T47D (cell line): Measurements from ENCODE around the gene KDM2B.
"Not testable (repeated sequence)": the region's sequence is repeated elsewhere in the genome, so short reads cannot be mapped to it uniquely, and the experiment has no call there.

ENCODE experiments used
- DNase-seq, 2 experiments: peaks; one replicate each; pipeline versions ENCODE4 v3.0.0 to v3.0.0-alpha.2; 2011 to 2012; ENCODE audit warnings: low read depth in 1 of 2, low spot score in 1 of 2
- JUND ChIP-seq: IDR thresholded peaks from 2 replicates; pipeline ENCODE4 v1.6.1; 2012; ENCODE audit warnings: low read depth
- in situ Hi-C: cut with HindIII; loops from 2 replicates; pipeline ENCODE4 v1.10.0; 2016; ENCODE audit warnings: low sequenced_read_pairs, low pct_unique_long_range_greater_than_20kb

KDM2B gene

DNA sequence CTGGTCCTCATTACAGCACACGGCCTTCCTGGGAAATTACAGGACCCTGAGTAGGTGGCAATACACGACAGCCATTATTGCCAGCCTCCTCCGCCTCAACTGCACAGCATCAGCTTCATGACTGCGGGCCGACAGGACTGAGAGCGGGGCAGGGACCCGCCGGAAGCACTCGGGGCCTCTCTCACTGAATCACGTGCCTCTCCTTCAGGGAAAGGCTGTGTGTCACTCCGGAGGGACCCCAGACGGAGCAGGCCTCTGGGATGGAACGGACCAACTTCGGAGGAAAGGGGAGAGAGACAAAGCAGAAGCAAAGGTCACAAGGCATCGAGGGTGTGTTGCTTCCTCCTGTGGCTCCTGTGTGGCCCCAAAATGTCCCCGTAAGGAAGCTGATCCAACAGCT lies 90.9 kb downstream of the KDM2B start:
- in situ Hi-C loops, result no loop called here
- no peak for DNase-seq
- TF ChIP-seq JUND, result no peak

DNA sequence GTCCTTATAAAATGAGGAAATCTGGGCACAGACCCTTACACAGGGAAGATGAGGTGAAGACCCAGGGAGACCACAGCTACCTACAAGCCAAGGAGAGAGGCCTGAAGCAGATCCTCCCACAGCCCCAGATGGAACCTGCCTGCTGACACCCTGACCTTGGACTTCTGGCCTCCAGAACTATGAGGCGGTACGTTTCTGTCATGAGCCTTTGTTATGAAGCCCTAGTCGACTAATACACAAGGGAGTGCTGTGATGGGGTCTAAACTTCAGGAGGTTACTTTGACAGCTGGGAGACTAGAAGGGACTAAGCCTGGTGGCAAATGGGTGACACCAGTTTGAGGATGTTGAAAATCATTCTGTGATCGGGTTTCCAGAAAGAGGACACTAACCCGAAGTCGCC lies 95.9 kb downstream of the KDM2B start:
- in situ Hi-C loops, result no loop called here
- no peak for DNase-seq
- no peak for TF ChIP-seq JUND

DNA sequence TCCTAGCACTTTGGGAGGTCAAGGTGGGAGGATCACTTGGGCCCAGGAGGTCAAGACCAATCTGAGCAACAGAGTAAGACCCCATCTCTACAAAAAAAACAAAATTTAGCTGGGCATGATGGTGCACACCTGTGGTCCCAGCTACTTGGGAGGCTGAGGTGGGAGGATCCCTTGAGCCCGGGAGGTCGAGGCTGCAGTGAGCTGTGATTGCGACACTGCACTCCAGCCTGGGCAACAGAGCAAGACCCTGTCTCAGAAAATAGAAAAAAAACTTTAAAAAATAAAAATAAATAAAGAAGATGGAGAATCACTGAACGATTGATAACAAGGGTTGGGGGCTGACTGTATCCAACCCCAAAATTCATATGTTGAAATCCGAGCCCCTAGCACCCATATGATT lies 96.3 kb downstream of the KDM2B start:
- in situ Hi-C loops, DNase-seq: not testable (repeated sequence)

DNA sequence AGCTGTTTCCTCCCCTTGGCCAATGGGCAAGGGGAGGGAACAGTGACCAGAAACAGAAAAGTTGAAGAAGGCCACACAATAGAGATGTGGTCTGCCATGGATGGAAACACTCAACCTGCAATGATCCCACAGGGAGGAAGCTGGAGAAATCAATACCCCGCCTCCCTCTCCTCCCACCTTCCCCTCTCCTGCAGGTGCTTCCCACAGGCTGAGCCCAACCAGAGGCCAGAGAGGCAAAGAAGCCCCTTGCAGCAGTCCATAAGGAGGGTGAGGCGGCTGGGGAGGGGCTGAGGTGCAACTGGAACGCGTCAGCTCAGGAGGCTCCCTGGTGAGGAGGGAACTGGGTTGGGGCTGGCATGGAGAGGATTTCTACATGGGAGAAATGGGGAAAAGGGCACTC lies 96.9 kb downstream of the KDM2B start:
- DNase-seq, result no peak
- in situ Hi-C loops, result no loop called here
- no peak for TF ChIP-seq JUND

DNA sequence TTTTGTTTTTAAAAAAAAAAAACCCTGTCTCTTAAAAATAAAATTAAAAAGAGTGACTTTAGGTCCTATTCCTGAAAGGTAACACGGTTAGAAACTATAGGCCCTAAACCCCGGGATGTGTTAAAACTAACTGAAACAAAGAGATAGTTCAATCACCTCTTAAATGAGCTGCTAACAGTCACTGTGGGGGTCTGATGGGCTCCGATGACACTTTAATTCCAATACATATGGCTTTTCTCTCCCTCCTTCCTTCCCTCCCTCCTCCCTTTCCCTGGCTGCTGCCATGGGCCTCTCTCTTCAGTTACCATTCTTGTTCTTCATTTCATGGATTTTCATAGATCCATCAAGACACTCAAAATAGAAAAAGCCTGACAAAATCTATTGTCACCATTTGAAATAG lies 104.3 kb downstream of the KDM2B start:
- in situ Hi-C loops, result no loop called here
- no peak for TF ChIP-seq JUND
- DNase-seq, result no peak

DNA sequence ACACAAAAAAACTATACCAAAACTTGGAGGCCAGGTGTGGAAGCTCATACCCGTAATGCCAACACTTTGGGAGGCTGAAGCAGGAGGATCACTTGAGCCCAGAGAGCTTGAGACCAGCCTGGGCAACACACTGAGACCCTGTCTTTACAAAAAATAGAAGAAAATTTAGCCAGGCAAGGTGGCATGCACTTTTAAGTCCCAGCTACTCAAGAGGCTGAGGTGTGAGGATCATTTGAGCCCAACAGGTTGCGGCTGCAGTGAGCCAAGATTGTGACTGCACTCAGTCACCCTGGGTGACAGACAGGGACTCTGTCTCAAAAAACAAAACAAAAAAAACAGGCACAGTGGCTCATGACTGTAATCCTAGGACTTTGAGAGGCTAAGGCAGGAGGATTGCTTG lies 105.5 kb downstream of the KDM2B start:
- in situ Hi-C loops, result no loop called here
- no peak for TF ChIP-seq JUND
- DNase-seq, result no peak

DNA sequence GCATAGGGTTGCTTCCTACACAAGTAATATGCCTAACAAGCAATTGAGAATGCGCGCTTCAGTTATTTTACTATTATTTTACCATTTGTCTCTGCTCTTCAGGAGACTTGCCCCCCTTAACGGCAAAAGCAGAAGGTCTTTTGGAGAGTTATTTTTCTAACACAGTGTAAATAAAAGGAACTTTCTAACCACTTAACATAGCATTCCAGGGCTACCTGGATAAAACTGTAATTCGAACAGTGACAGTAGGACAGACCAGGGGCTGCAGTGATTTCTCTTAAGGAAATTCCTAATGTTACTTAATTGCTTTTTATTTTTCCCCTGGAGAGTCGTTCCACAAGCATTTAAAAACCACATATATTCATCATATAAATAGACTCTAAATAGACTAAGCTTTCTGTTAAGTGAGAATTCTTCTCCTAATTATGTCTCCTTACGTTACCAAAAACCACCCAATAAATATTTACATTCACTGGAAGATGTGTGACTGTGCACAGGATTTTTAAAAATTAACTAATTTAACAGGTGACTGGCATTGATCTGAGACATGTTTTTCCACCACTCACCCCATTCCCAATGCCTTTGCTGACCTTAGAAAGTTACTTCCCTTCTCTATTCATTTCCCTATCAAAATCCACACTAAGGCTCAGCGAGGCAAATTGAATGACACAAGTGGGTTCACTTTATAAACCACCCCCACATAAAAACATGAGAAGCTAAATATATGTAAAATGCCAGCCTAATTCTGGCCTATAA lies 108.5 kb downstream of the KDM2B start:
- DNase-seq, result no peak
- in situ Hi-C loops, result no loop called here
- no peak for TF ChIP-seq JUND

DNA sequence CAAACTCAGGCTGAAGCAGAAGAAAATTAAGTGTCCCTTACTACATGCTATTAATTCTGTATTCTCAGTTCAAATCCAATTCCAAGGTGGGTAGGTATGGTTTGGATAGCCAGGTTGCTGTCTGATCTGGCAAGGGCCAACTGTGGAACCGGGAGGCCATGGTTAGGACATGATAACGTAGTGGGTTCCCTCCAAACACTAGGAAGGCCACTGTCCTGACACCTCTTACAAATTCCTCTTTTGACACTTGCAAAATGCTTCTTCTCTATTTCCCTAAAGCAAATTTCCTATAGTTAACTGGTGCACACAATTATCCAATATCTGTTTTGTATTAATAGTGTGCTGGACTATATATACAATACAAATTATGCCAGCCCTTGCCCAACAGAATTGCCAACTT lies 110.1 kb downstream of the KDM2B start:
- in situ Hi-C loops, result no loop called here
- no peak for DNase-seq
- TF ChIP-seq JUND, result no peak

DNA sequence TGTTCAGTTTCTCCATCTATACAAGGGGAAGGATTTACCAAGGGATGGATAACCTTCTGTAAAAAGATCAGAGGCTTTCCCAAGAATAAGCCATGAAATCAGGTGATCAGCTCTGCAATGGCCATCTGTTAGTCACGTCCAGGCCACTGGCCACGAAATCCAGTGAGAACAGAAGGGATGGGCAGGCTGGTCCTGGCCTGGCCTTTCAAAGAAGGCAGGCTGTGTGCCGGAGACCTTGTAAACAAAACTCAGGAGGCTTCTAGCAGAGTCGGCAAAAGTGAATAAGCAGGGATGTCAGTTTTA lies 112.4 kb downstream of the KDM2B start:
- no peak for TF ChIP-seq JUND
- DNase-seq, result no peak
- in situ Hi-C loops, result no loop called here

DNA sequence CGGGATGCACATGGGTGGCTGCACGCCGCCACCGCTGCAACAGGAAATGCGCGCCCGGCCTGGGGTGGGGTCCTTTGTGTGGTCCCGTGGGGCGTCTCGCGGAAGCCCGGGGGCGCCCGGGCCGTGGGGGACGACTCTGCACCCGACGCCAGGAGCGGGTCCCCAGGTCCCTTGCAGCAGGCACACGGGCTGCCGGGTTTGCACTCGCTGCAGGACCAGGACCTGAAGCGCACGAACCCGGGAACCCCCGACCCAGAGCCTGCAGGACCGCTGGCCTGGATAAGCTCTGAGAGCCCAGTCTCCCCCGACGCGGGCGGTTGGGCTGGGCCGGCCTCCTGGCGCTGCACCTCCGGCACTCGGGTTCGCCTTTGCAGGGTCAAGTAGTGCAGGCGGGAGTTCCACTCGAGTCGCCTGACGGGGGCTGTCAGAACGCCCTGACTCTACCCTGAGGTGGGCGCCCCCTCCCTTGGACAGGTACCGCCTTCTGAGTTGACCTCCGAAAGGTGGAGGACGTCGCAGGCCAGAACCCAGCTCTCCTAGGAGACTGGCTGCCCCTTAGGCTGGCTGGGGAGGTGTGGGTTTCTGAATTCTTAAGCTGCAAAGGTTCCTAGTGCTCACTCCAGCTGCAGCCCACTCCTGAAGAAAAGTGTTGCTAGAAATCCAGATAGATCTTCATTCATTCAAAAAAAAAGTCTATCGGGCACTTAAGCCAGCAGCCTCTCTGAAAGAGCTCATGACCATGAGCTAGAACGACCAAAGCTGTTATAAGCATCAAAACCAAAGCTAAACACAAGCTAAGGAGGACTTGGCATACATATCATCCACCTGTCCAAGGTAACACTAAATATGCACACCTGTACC lies 113.0 kb downstream of the KDM2B start:
- in situ Hi-C loops, result no loop called here
- no peak for TF ChIP-seq JUND
- DNase-seq, result peak in 1 of 2 experiments; percentile 21

DNA sequence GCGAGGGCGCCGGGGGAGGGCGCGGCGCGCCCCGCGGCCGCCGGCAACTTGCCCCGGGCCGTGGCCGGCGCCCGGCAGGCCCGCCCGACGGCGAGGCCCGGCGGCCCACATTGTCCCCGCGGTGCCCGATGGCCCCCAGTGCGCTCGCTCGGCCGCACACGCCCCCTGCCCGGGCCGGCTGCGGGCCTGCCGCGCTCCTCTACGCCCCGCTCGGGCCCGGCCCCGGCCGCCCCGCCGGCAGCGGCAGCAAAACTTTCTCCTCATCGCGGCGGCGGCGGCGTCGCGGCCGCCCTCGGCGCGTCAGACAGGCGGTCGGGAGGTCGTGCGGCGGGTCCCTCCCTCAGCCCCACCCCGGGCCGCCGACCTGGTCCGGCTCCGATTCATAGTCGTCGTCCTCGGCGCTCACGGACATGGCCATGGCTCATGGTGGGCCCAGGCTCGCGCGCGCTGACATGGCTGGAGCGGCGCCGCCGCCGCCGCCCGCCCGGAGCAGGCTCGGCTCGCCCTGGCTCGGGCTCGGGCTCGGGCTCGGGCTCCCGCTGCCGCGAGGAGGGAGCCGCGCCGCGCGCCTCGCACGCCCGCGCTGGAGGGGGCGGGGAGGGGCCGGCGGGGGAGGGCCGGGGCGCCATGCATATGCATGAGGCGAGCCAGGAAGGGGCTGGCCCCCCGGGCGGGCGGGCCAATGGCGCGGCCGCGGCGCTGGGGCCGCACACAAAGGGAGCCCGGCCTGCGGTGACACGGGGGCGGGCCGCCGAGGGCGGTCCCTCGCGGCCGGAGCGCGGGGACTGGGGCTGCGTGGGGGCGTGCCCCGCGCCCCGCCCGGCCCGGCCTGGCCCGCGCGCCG lies 113.8 kb downstream of the KDM2B start:
- peak; percentile 93 to 98 for DNase-seq

DNA sequence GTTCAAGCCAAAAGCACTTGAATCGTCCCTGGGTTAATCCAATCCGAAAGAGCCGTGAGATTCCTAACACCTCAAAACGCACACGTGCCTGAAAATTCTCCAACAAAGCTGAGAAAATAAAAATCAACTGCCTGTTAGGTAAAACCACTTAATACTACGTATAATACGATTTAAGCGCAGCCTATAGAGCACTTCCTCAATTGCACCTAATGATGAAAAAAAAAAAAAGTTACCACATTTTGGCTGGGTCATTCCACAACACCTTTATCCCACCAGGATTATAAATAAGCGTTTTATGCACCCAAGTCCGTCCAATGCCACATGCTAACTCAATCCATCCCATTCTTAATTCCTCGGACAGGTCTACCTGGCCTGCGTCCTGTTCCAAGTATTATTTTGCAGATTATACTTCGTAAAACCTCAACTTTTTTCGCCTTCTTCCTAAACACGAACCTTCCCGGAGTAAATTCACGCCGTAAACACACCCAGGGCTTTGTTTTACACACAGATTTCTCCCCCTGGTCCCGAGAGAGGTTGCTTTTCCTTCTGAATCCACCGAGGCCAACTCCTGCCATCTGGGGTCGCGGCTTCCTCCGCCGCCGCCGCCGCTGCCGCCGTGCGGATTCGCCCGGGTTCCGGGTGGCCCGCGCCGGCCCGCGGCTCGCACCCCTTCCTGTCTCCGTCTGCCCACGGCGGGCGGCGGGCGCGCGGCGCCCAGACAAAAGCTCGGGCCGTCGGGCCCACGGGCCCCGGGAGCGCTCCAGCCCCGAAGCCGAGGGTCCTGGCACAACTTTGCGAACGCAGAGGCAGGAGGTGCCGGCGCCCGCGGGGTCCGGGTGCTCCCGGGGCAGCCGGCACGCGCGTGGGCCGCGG lies 114.7 kb downstream of the KDM2B start:
- TF ChIP-seq JUND, result no peak
- peak; percentile 38 to 46 for DNase-seq

More for the DNA sequence above, 113.8 kb downstream of the KDM2B start:
- in situ Hi-C loops, result no loop called here
- no peak for TF ChIP-seq JUND

More for the DNA sequence above, 114.7 kb downstream of the KDM2B start:
- in situ Hi-C loops, result no loop called here
